H1 (cell line): ENCODE results near the gene ANKS1A. TPM values are rescaled to one million over a fixed set of nuclear protein-coding genes. Genes with fewer than 3 reads are reported as not detected.
"Not testable (repeated sequence)": the region's sequence is repeated elsewhere in the genome, so short reads cannot be mapped to it uniquely, and the experiment has no call there.

Experiments
- CTCF ChIA-PET: fragments of 300-600 bp; sonication (Branson Sonifier 250); formaldehyde crosslinking; loops from one replicate; lab custom pipeline; 2021; ENCODE audit not compliant: partially characterized antibody; lab: Charles Lee
- POLR2A ChIA-PET: fragments of 300-600 bp; sonication (Branson Sonifier 250); formaldehyde crosslinking; loops from one replicate; lab custom pipeline; 2021; ENCODE audit warnings: inconsistent platforms; ENCODE audit not compliant: partially characterized antibody; lab: Charles Lee
- DNase-seq, 2 experiments: peaks; one replicate each; pipeline versions ENCODE4 v3.0.0 to v3.0.0-alpha.2; 2010 to 2022; ENCODE audit warnings: low spot score in 2 of 2, low read depth in 1 of 2, mixed read lengths in 1 of 2
- FAIRE-seq: peaks from 2 replicates; lab custom pipeline; 2011; peaks lifted over from hg19 to GRCh38; lab: Jason Lieb, UNC
- H2AFZ ChIP-seq: 2 replicates; pipeline ENCODE4 v1.8.1; 2012; ENCODE audit warnings: low read length, inconsistent platforms
- H2AK5ac ChIP-seq: 2 replicates; pipeline ENCODE4 v1.6.1; 2013; ENCODE audit warnings: low read depth, low read length
- H2BK120ac ChIP-seq: replicated peaks from 2 replicates; pipeline ENCODE3; 2013; ENCODE audit warnings: low read depth, low read length, inconsistent platforms
- H2BK12ac ChIP-seq: 2 replicates; pipeline ENCODE4 v1.6.1; 2013; ENCODE audit warnings: low read depth, low read length
- H2BK15ac ChIP-seq: 2 replicates; pipeline ENCODE4 v1.6.1; 2013; ENCODE audit warnings: low read length
- H2BK20ac ChIP-seq: 2 replicates; pipeline ENCODE4 v1.6.1; 2013; ENCODE audit warnings: low read length
- H2BK5ac ChIP-seq: 2 replicates; pipeline ENCODE4 v1.6.1; 2013; ENCODE audit warnings: low read depth, low read length
- H3K14ac ChIP-seq: 2 replicates; pipeline ENCODE4 v1.6.1; 2013; ENCODE audit warnings: inconsistent platforms; ENCODE audit not compliant: insufficient read length
- H3K18ac ChIP-seq: 2 replicates; pipeline ENCODE4 v1.6.1; 2013; ENCODE audit warnings: low read length; ENCODE audit errors: extremely low read depth
- H3K23ac ChIP-seq: 2 replicates; pipeline ENCODE4 v1.6.1; 2013; ENCODE audit warnings: inconsistent platforms; ENCODE audit not compliant: insufficient read length
- H3K23me2 ChIP-seq: 2 replicates; pipeline ENCODE4 v1.6.1; 2013; ENCODE audit warnings: low read depth, low read length
- H3K27ac ChIP-seq: 2 replicates; pipeline ENCODE4 v1.6.1; 2011; ENCODE audit warnings: low read depth, low read length, inconsistent platforms
- H3K27me3 ChIP-seq, 4 experiments: replicated peaks in 1 of 4; 1 replicate in 1 of 4; 2 replicates in 3 of 4; pipeline versions ENCODE4 v1.6.1 to v1.8.1; 2011 to 2013; ENCODE audit warnings: low read length in 3 of 4, mild to moderate bottlenecking in 3 of 4, inconsistent platforms in 2 of 4, mixed read lengths in 2 of 4, moderate library complexity in 1 of 4; ENCODE audit not compliant: control insufficient read depth in 3 of 4, insufficient read depth in 3 of 4; ENCODE audit errors: extremely low read depth in 1 of 4
- H3K36me3 ChIP-seq, 4 experiments: 2 replicates each; pipeline versions ENCODE4 v1.6.1 to v1.8.1; 2011 to 2013; ENCODE audit warnings: mild to moderate bottlenecking in 4 of 4, low read length in 3 of 4, moderate library complexity in 2 of 4, control low read depth in 1 of 4, inconsistent platforms in 1 of 4; ENCODE audit not compliant: insufficient read depth in 4 of 4, control insufficient read depth in 2 of 4
- H3K4ac ChIP-seq: replicated peaks from 2 replicates; pipeline ENCODE3; 2013; ENCODE audit warnings: low read length, low read depth, mixed read lengths, inconsistent platforms; ENCODE audit not compliant: insufficient read length
- H3K4me1 ChIP-seq, 4 experiments: replicated peaks in 1 of 4; 1 replicate in 1 of 4; 2 replicates in 3 of 4; pipeline versions ENCODE4 v1.6.1 to v1.8.1; 2011 to 2013; ENCODE audit warnings: low read length in 3 of 4, inconsistent platforms in 2 of 4, mixed read lengths in 1 of 4; ENCODE audit not compliant: insufficient read depth in 4 of 4, control insufficient read depth in 3 of 4
- H3K4me2 ChIP-seq, 2 experiments: 2 replicates each; pipeline versions ENCODE4 v1.6.1 to v1.8.1; 2011 to 2013; ENCODE audit warnings: low read depth in 2 of 2, low read length in 2 of 2, control low read depth in 1 of 2, inconsistent platforms in 1 of 2, mild to moderate bottlenecking in 1 of 2; ENCODE audit not compliant: insufficient read depth in 1 of 2
- H3K4me3 ChIP-seq, 4 experiments: fragments of 200-600, 300-600 bp in 1 of 4; sonication (generic), shearing (Covaris generic), sonication (Bioruptor Twin) in 1 of 4; 2 replicates each; pipeline versions ENCODE4 v1.5.1 to v1.8.1; 2011 to 2016; ENCODE audit warnings: low read length in 4 of 4, low read depth in 3 of 4, control low read depth in 2 of 4, inconsistent platforms in 2 of 4, mild to moderate bottlenecking in 2 of 4, mixed read lengths in 1 of 4, moderate library complexity in 1 of 4; ENCODE audit not compliant: insufficient read depth in 2 of 4; ENCODE audit errors: extremely low read depth in 1 of 4
- H3K56ac ChIP-seq: replicated peaks from 2 replicates; pipeline ENCODE3; 2013; ENCODE audit warnings: low read depth, mild to moderate bottlenecking, mixed read lengths, low read length, inconsistent platforms; ENCODE audit not compliant: insufficient read length
- H3K79me1 ChIP-seq: 2 replicates; pipeline ENCODE4 v1.6.1; 2013; ENCODE audit warnings: low read depth, low read length, control low read depth
- H3K79me2 ChIP-seq, 2 experiments: 2 replicates each; pipeline versions ENCODE4 v1.6.1 to v1.8.1; 2012 to 2013; ENCODE audit warnings: low read length in 2 of 2, mild to moderate bottlenecking in 2 of 2, inconsistent platforms in 1 of 2; ENCODE audit not compliant: insufficient read depth in 2 of 2, control insufficient read depth in 1 of 2
- H3K9ac ChIP-seq, 4 experiments: replicated peaks in 1 of 4; 1 replicate in 1 of 4; 2 replicates in 3 of 4; pipeline versions ENCODE4 v1.6.1 to v1.8.1; 2011 to 2013; ENCODE audit warnings: low read depth in 3 of 4, low read length in 3 of 4, control low read depth in 2 of 4, mild to moderate bottlenecking in 2 of 4, moderate library complexity in 2 of 4, inconsistent platforms in 1 of 4; ENCODE audit errors: extremely low read depth in 1 of 4
- H3K9me3 ChIP-seq, 2 experiments: 2 replicates each; pipeline versions ENCODE4 v1.6.1 to v1.8.1; 2012 to 2013; ENCODE audit warnings: mild to moderate bottlenecking in 2 of 2, moderate library complexity in 2 of 2, control low read depth in 1 of 2, inconsistent platforms in 1 of 2, low read depth in 1 of 2, low read length in 1 of 2, mixed read lengths in 1 of 2; ENCODE audit not compliant: insufficient read depth in 2 of 2
- H4K20me1 ChIP-seq, 2 experiments: replicated peaks in 1 of 2; 2 replicates each; pipeline versions ENCODE3 to v1.8.1; 2011 to 2013; ENCODE audit warnings: inconsistent platforms in 2 of 2, low read length in 2 of 2, mild to moderate bottlenecking in 1 of 2; ENCODE audit not compliant: insufficient read depth in 2 of 2, control insufficient read depth in 1 of 2
- H4K5ac ChIP-seq: 2 replicates; pipeline ENCODE4 v1.6.1; 2013; ENCODE audit warnings: low read length, low read depth, mixed read lengths, inconsistent platforms; ENCODE audit not compliant: insufficient read length
- H4K8ac ChIP-seq: 2 replicates; pipeline ENCODE4 v1.8.0; 2013; ENCODE audit warnings: mild to moderate bottlenecking, moderate library complexity, low read length, inconsistent platforms; ENCODE audit not compliant: insufficient read depth; ENCODE audit errors: extremely low read depth
- H4K91ac ChIP-seq: replicated peaks from 2 replicates; pipeline ENCODE3; 2013; ENCODE audit warnings: low read length, mixed read lengths, inconsistent platforms; ENCODE audit not compliant: insufficient read length
- WGBS, 2 experiments: shearing (Covaris generic) in 1 of 2; methylation state at CpG; one replicate each; pipeline versions ENCODE4 v1.1.6 to v1.1.7; 2013 to 2015; ENCODE audit warnings: low lambda C conversion rate in 2 of 2, mixed read lengths in 2 of 2, inconsistent platforms in 1 of 2, low coverage in 1 of 2, missing lambda C conversion rate in 1 of 2; ENCODE audit not compliant: insufficient replicate concordance in 2 of 2, insufficient coverage in 1 of 2, insufficient read length in 1 of 2; ENCODE audit errors: extremely low coverage in 1 of 2, missing lambda C conversion rate in 1 of 2; 5-methylcytosine and 5-hydroxymethylcytosine counted together
- polyA plus RNA-seq, 7 experiments: library from polyadenylated mRNA; depleted of rRNA in 3 of 7; stranded (reverse) in 5 of 7; unstranded in 2 of 7; fragments of >200 nt in 5 of 7; fragments of 200-250 nt in 2 of 7; gene quantifications; 1 replicate in 5 of 7; 2 replicates in 1 of 7; 4 replicates in 1 of 7; pipeline versions ENCODE4 v1.2.1 to v1.2.3, GENCODE V29; 2011 to 2013; ENCODE audit warnings: missing spikeins in 2 of 7, mixed read lengths in 2 of 7
- total RNA-seq: library from RNA; stranded (reverse); fragmentation: NEBNext Ultra II Directional; extraction: Animal tissue kit (Norgen Biotek cat#: 25700); gene quantifications from 2 replicates; pipeline ENCODE4 v1.2.1, GENCODE V29; 2021

Gene ANKS1A
- total and polyA plus RNA-seq, 2 of the 8 experiments (the other 6 are each of a cell fraction or from before 2014, with no cell fraction given), result 9.8 to 30.9 TPM

DNA sequence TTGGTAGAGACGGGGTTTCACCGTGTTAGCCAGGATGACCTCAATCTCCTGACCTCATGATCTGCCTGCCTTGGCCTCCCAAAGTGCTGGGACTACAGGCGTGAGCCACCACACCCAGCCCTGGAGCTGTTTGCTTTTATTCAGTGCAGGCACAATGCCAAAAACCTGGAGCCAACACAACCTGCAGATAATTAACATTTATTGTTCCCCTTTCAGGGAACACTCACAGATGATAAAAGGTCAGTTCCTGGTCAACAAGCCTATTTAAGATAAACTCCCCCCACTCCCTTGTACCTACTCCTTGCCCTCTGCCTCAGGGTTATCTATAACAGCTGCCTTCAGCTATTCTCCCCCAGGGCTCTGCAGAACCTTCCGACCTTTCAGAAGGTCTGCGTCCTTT, 218.7 kb downstream of the ANKS1A start:
- H2BK15ac ChIP-seq, H3K4me1 ChIP-seq, H2AK5ac ChIP-seq, H4K8ac ChIP-seq, H2BK5ac ChIP-seq, H3K14ac ChIP-seq, H3K4me3 ChIP-seq, H3K27ac ChIP-seq, H3K18ac ChIP-seq, H2BK120ac ChIP-seq, H2AFZ ChIP-seq, H4K20me1 ChIP-seq, H4K5ac ChIP-seq, POLR2A ChIA-PET, H3K27me3 ChIP-seq, H3K4me2 ChIP-seq, H3K9ac ChIP-seq, H3K23me2 ChIP-seq, H2BK20ac ChIP-seq, H3K4ac ChIP-seq, H3K79me2 ChIP-seq, H3K36me3 ChIP-seq, H2BK12ac ChIP-seq, H3K56ac ChIP-seq, H3K79me1 ChIP-seq, DNase-seq, H3K23ac ChIP-seq, H3K9me3 ChIP-seq, FAIRE-seq, H4K91ac ChIP-seq: not testable (repeated sequence)
- CTCF ChIA-PET, result interaction anchor here (1.5 to 1.7 kb wide), 2 partner anchors 20 to 103 kb away, joined by 3 read pairs; no protein-coding TSS in a partner anchor
- WGBS, 2 experiments, result 94% methylated on average over 5 of the region's 5 CpGs; no CpG with 5 or more reads in 1 of the 2 experiments
